Fibroblast of skin of abdomen (primary cell): ENCODE measurements around the gene CRB3. TPM values are rescaled to one million over a fixed set of nuclear protein-coding genes. Genes with fewer than 3 reads are reported as not detected.
"Not testable (repeated sequence)": the region's sequence is repeated elsewhere in the genome, so short reads cannot be mapped to it uniquely, and the experiment has no call there.

Source experiments
- DNase-seq: peaks from one replicate; pipeline ENCODE4 v3.0.0-alpha.2; 2013
- polyA plus RNA-seq, 2 experiments: library from polyadenylated mRNA; unstranded; fragments of 120-200 nt; gene quantifications; one replicate each; pipeline ENCODE4 v1.2.1, GENCODE V29; 2013; ENCODE audit not compliant: insufficient read length in 2 of 2

The CRB3 gene, protein sequence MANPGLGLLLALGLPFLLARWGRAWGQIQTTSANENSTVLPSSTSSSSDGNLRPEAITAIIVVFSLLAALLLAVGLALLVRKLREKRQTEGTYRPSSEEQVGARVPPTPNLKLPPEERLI
- not detected for polyA plus RNA-seq (2013, experiment 1 of 2; ENCODE audit: insufficient read length)
- 0.09 TPM for polyA plus RNA-seq (2013, experiment 2 of 2; ENCODE audit: insufficient read length)

DNA sequence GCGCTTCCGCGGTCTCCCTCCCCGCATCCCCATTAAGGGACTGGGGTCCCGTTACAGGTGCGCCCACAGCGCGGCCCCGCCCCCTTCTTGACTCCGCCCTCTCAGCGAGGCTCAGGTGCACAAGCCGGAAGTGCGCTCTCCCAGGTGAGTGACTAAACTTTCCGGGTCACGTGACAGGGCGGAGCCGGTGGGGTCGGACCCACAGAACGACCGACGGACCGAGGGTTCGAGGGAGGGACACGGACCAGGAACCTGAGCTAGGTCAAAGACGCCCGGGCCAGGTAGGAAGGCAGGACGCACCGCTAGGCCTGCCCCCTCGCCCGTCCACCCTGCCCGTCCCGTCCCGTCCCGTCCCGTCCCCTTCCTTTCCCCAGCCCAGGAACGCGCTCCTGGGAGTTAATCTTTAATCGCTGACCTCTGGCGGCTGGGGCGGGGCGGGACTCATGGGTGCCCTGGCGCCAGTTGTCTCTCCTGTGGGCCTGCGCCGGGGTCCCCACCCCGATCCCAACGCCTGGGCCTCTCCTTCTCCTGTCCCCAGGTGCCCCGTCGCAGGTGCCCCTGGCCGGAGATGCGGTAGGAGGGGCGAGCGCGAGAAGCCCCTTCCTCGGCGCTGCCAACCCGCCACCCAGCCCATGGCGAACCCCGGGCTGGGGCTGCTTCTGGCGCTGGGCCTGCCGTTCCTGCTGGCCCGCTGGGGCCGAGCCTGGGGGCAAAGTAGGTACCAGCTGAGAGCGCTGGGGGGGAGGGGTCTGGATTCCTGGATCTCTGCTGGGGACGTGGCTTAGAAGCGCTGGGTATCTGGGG lies at the start of gene CRB3:
Gene CRB3 (plus strand): TSS at position 202 of the 804 bp plus-strand sequence. CDS start 431 bp downstream, at position 633.
- no peak for DNase-seq

GRCh38 chr19:6414793-6415590 lies 49.1 kb upstream of the CRB3 start:
- no peak for DNase-seq

DNA sequence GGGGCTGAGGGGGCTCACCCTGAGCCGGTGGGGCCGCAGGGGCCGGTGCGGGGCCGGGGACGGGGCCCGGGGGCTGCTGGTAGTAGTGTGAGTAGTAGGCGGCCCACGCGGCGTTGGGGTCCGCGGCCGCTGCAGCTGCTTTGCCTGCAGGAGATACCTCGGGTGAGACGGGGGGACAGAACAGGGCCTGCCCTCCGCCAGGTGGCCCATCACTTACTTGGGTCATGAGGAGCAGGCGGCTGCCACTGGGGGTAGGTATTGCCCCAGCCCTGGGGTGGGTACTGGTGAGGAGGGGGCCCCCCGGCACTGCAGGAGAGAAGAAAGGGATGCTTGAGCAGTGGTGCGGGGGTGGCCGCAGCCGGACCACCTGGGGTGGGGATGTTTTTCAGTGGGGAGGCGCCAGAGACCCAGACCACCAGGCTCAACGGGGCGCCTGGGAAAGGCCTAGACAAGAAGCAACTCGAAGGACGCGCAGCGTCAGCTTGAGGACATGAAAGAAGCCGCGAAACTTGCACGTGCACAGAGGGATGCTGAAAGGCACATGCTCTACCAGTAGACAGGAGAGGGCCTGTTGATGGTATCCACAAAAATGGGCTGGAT lies 48.4 kb upstream of the CRB3 start:
- DNase-seq: no peak

- DNase-seq: no peak
Measured at GRCh38 chr19:6416658-6417405, 47.2 kb upstream of the CRB3 start.

- no peak for DNase-seq
Measured at GRCh38 chr19:6417713-6418561, 46.1 kb upstream of the CRB3 start.

- no peak for DNase-seq
Measured at GRCh38 chr19:6418562-6418932, 45.5 kb upstream of the CRB3 start.

- no peak for DNase-seq
Measured at GRCh38 chr19:6421075-6422014, 42.7 kb upstream of the CRB3 start.

GRCh38 chr19:6423499-6424194 lies 40.4 kb upstream of the CRB3 start:
- DNase-seq: peak; percentile 40

- no peak for DNase-seq
Measured at GRCh38 chr19:6424195-6424938, 39.7 kb upstream of the CRB3 start, which contains the start of gene KHSRP. Gene KHSRP, minus strand, starts transcription at chr19:6424811. Its CDS starts 110 bp downstream, at chr19:6424701.

DNA sequence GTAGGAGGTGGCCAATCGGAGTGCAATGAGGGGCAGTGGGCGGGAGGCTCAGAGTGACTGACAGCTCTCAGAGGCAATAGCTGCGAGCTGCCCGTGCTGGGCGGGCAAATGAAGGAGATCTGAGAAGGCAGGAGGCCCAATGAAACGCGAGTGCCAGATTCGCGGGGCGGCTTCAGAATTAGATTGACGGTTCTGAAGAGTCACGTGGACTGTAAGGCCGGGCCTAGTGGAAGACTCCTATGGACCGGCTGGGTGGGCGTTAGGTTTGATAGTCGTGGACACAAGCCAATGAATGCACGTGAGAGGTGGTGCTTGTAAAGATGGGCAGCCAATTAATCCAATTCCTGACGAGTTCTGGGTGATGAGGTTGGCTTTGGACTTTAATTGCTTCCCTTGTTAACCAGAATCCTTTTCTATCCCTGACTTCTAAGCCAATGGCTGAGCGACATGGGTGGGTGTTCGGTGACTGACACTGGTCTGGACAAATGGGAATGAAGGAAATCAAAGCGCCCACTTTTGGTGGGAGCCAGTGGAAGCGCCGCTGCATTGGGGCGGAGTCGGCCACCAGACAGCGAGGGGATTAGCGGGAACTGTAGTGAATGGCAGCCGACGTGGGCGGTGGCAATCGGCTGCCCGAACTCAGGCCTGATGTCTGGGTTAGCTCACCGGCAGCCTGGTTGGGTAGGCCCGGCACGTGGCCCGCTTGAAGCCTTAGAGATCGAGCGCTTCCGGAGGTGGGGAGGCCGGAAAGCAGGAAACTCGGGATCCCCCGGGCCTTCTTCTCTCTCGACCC lies 38.9 kb upstream of the CRB3 start:
- DNase-seq: peak; percentile 100

DNA sequence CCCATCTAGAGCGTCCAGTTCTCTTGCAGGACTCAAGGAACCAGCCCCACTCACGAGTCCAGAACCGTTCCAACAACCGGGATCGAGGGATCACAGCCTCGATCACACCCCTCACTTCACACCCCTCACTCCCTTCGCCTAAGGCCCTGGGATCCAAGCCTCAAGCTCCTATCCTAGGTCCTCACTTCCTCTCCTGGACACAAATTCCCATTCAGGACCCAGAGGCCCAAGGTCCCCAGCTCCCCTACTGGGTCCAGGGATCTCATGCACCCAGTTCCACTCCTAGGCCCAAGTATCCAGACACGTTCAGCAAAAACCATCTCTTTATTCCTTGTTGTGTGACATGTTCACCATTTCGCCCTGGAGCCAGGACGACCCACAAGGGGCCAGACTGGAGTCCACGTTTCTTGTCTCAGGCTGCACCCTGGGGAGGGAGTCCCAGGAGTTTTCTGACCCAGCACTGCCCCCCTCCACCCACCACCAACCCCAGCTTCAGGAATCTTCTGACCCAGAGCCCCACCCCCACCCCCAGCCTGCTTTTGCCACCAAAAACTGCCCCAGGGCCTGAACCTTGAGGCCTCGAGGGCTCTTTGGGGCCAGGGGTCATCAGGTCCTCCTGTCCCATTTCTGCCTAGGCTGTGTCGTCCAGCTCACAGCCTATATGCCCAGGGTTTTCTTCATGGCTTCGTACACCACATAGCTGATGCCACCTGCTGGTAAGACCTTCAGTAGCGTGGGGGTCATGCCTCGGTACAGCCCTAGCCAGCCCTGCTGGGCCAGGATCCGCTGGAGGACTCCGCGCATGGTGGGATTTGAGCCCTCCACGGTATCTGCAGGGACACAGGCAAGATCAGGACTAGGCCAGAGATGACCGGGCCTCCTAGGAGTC lies 38.1 kb upstream of the CRB3 start:
- no peak for DNase-seq

DNA sequence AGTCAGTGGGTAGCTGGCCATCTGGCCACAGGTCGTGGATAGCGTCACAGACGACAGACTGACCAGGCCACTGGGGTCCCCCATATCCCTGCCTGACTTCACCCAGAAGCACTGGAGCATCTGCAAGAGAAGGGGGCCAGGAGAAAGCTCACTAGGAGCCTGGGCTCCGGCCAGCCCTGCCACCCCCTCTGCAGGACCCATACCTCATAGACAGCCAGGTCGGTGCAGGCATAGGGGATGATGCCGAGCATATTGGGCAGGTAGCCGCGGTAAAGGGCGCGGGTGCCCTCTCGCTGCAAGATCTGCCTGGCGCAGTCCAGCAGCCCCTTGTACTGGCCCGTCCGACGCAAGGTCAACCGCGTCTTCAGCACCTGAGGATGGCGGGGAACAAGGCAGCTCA lies 36.9 kb upstream of the CRB3 start:
- DNase-seq: no peak

DNA sequence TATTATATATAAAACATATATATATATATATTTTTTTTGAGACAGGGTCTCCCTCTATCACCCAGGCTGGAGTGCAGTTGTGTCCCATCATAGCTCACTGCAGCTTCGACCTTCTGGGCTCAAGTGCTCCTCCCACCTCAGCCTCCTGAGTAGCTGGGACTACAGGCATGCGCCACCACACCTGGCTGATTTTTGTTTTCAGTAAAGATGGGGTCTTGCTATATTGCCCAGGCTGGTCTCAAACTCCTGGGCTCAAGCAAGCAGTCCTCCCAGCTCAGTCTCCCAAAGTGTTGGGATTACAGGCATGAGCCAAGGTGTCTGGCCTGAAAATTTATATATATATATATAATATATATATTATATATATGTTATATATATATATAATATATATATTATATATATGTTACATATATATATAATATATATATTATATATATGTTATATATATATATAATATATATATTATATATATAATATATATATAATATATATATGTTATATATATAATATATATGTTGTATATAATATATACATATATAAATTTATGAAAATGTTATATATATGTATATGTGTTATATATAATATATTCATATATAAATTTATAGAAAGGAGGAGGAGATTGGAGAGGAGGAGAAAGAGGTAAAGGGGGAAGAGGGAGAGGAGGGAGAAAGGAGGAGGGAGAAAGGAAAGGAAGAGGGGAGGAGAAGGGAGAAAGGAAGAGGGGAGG lies 35.2 kb upstream of the CRB3 start:
- DNase-seq: not testable (repeated sequence)

GRCh38 chr19:6429419-6430221 lies 34.5 kb upstream of the CRB3 start:
- DNase-seq: no peak

GRCh38 chr19:6431891-6432290 lies 32.2 kb upstream of the CRB3 start:
- no peak for DNase-seq
